Panc1 (cell line): Measurements from ENCODE around the gene ERCC6. TPM values are rescaled to one million over a fixed set of nuclear protein-coding genes. Genes with fewer than 3 reads are reported as not detected.

Experiments
- ATAC-seq: fragments of 200-7000 bp; cut with Tn5 transposase; 2 replicates; pipeline ENCODE4 v1.9.1; 2020; ENCODE audit warnings: mild to moderate bottlenecking, moderate library complexity
- BruUV-seq: library from RNA; stranded (reverse); fragments of 400-500 nt; replicated peaks from 2 replicates; lab custom pipeline; 2021; lab: Mats Ljungman, UMichigan
- CTCF ChIA-PET: fragments of 300-600 bp; sonication (Branson Sonifier 250); formaldehyde crosslinking; loops from one replicate; lab custom pipeline; 2022; ENCODE audit warnings: antibody characterized with exemption; lab: Charles Lee
- POLR2A ChIA-PET: fragments of 300-600 bp; sonication (Branson Sonifier 250); formaldehyde crosslinking; loops from one replicate; lab custom pipeline; 2022; ENCODE audit warnings: antibody characterized with exemption; lab: Charles Lee
- DNase-seq: peaks from one replicate; pipeline ENCODE4 v3.0.0-alpha.2; 2010; ENCODE audit warnings: low read depth, low spot score
- H3K27ac ChIP-seq: 2 replicates; pipeline ENCODE4 v1.5.1; 2011; ENCODE audit warnings: mild to moderate bottlenecking, low read length, inconsistent platforms
- H3K27me3 ChIP-seq: fragments of 200-500 bp; sonication (Bioruptor generic); 2 replicates; pipeline ENCODE4 v1.6.0; 2014; ENCODE audit warnings: low read length, inconsistent platforms; ENCODE audit not compliant: control insufficient read depth, insufficient read depth
- H3K36me3 ChIP-seq: fragments of 200-500 bp; sonication (Bioruptor generic); 2 replicates; pipeline ENCODE4 v1.5.1; 2014; ENCODE audit warnings: inconsistent platforms, mild to moderate bottlenecking, low read length, moderate library complexity; ENCODE audit not compliant: control insufficient read depth, insufficient read depth
- H3K4me1 ChIP-seq: 2 replicates; pipeline ENCODE4 v1.5.1; 2011; ENCODE audit warnings: inconsistent platforms, mild to moderate bottlenecking, low read length, moderate library complexity; ENCODE audit not compliant: control insufficient read depth, insufficient read depth
- H3K4me3 ChIP-seq, 2 experiments: 2 replicates each; pipeline ENCODE4 v1.5.1; 2011 to 2012; ENCODE audit warnings: low read depth in 2 of 2, low read length in 2 of 2, mild to moderate bottlenecking in 2 of 2, inconsistent platforms in 1 of 2, moderate library complexity in 1 of 2
- H3K9me3 ChIP-seq: fragments of 200-500 bp; sonication (Bioruptor generic); 2 replicates; pipeline ENCODE4 v1.5.1; 2014; ENCODE audit warnings: low read depth, mild to moderate bottlenecking, inconsistent platforms, low read length, moderate library complexity; ENCODE audit not compliant: control insufficient read depth, insufficient read depth
- POLR2AphosphoS5 ChIP-seq: IDR thresholded peaks from 2 replicates; pipeline ENCODE4 v1.6.1; 2012; ENCODE audit warnings: mild to moderate bottlenecking, low read depth, low read length, moderate library complexity
- REST ChIP-seq, 2 experiments: IDR thresholded peaks; 2 replicates each; pipeline ENCODE4 v1.6.1; 2011 to 2012; ENCODE audit warnings: low read depth in 2 of 2, control low read depth in 1 of 2, low read length in 1 of 2, mild to moderate bottlenecking in 1 of 2, moderate library complexity in 1 of 2; ENCODE audit not compliant: insufficient read depth in 1 of 2
- SIN3A ChIP-seq: IDR thresholded peaks from 2 replicates; pipeline ENCODE4 v1.6.1; 2012; ENCODE audit warnings: low read depth, mild to moderate bottlenecking, low read length, moderate library complexity, borderline replicate concordance; ENCODE audit not compliant: insufficient read depth
- TCF7L2 ChIP-seq: IDR thresholded peaks from 2 replicates; pipeline ENCODE4 v1.6.1; 2011; ENCODE audit warnings: mild to moderate bottlenecking, low read depth, low read length, inconsistent platforms
- in situ Hi-C: cut with HindIII; loops from 2 replicates; pipeline ENCODE4 v1.10.0; 2016; ENCODE audit warnings: low sequenced_read_pairs, low pct_unique_long_range_greater_than_20kb
- intact Hi-C: fragments of 100-400 bp; cut with micrococcal nuclease; formaldehyde crosslinking; loops from one replicate; pipeline ENCODE4 v1.10.0; 2022; ENCODE audit not compliant: unreplicated experiment
- total RNA-seq: library from RNA; stranded (reverse); gene quantifications from one replicate; pipeline ENCODE4 v1.2.1, GENCODE V29; 2021; ENCODE audit not compliant: unreplicated experiment
- TF ChIP-seq, protein P1 (sequence below): fragments of 450-650 bp; IDR thresholded peaks from 2 replicates; pipeline ENCODE4 v1.5.1; 2017; ENCODE audit warnings: mild to moderate bottlenecking

The ERCC6 gene
- total RNA-seq, 1 experiment from 2014 or later, result 19.1 TPM

DNA sequence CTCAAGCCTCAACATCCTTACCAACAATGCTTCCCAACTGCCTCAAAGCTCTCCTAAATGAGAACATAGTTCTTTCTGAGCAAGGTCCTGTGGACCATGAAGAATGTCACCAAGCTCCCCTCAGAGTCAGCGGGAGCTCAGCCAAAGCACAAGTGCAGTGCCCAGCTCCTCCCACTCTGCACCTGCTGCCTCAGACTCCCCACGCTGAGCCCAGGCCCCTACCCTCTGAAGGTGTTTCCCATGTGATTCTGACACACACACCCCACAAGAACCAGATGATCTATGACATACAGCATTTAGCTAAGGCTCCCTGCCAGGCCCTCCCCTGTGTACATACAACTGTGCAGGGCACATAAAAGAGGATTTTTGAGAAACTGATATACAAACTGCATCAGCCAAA lies 19.2 kb downstream of the ERCC6 start:
- TF ChIP-seq POLR2AphosphoS5 (no peak), TCF7L2 (no peak), SIN3A (no peak), REST (IDR thresholded peaks at IDR 0.05; ENCODE audit: insufficient read depth in 1 of 2, low read depth in 2 of 2, low read length in 1 of 2) (no peak)
- TF ChIP-seq, protein P1, sequence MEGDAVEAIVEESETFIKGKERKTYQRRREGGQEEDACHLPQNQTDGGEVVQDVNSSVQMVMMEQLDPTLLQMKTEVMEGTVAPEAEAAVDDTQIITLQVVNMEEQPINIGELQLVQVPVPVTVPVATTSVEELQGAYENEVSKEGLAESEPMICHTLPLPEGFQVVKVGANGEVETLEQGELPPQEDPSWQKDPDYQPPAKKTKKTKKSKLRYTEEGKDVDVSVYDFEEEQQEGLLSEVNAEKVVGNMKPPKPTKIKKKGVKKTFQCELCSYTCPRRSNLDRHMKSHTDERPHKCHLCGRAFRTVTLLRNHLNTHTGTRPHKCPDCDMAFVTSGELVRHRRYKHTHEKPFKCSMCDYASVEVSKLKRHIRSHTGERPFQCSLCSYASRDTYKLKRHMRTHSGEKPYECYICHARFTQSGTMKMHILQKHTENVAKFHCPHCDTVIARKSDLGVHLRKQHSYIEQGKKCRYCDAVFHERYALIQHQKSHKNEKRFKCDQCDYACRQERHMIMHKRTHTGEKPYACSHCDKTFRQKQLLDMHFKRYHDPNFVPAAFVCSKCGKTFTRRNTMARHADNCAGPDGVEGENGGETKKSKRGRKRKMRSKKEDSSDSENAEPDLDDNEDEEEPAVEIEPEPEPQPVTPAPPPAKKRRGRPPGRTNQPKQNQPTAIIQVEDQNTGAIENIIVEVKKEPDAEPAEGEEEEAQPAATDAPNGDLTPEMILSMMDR, result no peak
- H3K27ac ChIP-seq, result no peak overlapping the region
- H3K9me3 ChIP-seq, result no peaks in the 10 kb centered on the region
- in situ Hi-C loops, result no loop called here
- ChIA-PET POLR2A (no interaction called here), CTCF (interaction anchor here (0.6 to 2.1 kb wide), 2 partner anchors 107 to 112 kb away, joined by 7 to 25 read pairs; no protein-coding TSS in a partner anchor)
- H3K36me3 ChIP-seq, result no peaks in the 10 kb centered on the region; the same call in 1 of the 2 replicates
- no peaks in the 10 kb centered on the region for H3K4me1 ChIP-seq
- intact Hi-C loops, result loop anchor here (2.0 kb wide), 1 partner anchor 861 kb away; no protein-coding TSS in a partner anchor
- DNase-seq, result no peak
- ATAC-seq, result 0 out of 2 replicates have a peak, but pooled peaks have one; percentile 15
- no peak overlapping the region for H3K4me3 ChIP-seq
- no peaks in the 10 kb centered on the region for H3K27me3 ChIP-seq
- no TSS peak for BruUV-seq

DNA sequence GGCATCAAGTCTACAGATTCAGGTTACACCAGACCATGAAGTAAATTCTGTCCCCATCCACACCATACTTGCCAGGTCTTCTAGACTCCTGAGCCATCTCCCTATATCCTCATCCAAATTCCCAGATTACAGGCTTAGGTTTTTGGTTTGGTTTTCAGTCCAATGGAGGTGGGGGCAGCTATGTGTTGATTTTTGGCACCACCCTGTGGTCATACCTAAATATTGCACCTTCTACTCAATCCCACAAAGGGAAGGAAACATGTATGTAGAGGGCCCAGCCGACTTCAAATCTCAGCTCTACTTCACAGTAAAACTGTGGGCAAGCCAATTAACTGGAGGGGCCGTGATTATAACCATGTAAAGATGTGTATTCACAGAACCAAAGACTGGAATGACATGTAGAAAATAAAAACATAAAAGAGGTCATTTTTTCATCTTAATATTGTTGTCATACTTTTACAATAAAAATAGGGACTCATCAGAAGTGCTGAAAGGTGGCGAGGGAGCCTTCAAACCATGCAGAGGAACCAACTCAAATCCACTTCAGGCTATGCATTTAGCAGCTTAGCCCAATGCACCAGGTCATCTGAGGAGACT lies 19.8 kb downstream of the ERCC6 start:
- Histone ChIP-seq H3K27me3 (no peaks in the 10 kb centered on the region), H3K4me3 (no peak overlapping the region), H3K4me1 (no peaks in the 10 kb centered on the region), H3K36me3 (no peaks in the 10 kb centered on the region; the same call in 1 of the 2 replicates), H3K9me3 (no peaks in the 10 kb centered on the region), H3K27ac (no peak overlapping the region)
- in situ Hi-C loops, result no loop called here
- no peak for TF ChIP-seq SIN3A
- TF ChIP-seq, protein P1, result peak; percentile 87
- TF ChIP-seq POLR2AphosphoS5, result no peak
- TF ChIP-seq TCF7L2, result no peak
- no peak for TF ChIP-seq REST (IDR thresholded peaks at IDR 0.05; ENCODE audit: insufficient read depth in 1 of 2, low read depth in 2 of 2, low read length in 1 of 2)
- ChIA-PET POLR2A (no interaction called here), CTCF (interaction anchor here (0.6 to 2.1 kb wide), 5 partner anchors 10 to 154 kb away, joined by 3 to 25 read pairs (median 6); no protein-coding TSS in a partner anchor)
- DNase-seq (peak; percentile 22), ATAC-seq (peak; percentile 88)
- no TSS peak for BruUV-seq
- intact Hi-C loops, result loop anchor here (2.0 kb wide), 1 partner anchor 860 kb away; no protein-coding TSS in a partner anchor
